ENCODE results near the gene ZZZ3. TPM values are rescaled to one million over a fixed set of nuclear protein-coding genes. Genes with fewer than 3 reads are reported as not detected.
"Not testable (repeated sequence)": the region's sequence is repeated elsewhere in the genome, so short reads cannot be mapped to it uniquely, and the experiment has no call there.

Gene ZZZ3
- polyA plus RNA-seq, 6 donors from 2014 or later = 24.2 to 49.7 (median 36.8) TPM

DNA sequence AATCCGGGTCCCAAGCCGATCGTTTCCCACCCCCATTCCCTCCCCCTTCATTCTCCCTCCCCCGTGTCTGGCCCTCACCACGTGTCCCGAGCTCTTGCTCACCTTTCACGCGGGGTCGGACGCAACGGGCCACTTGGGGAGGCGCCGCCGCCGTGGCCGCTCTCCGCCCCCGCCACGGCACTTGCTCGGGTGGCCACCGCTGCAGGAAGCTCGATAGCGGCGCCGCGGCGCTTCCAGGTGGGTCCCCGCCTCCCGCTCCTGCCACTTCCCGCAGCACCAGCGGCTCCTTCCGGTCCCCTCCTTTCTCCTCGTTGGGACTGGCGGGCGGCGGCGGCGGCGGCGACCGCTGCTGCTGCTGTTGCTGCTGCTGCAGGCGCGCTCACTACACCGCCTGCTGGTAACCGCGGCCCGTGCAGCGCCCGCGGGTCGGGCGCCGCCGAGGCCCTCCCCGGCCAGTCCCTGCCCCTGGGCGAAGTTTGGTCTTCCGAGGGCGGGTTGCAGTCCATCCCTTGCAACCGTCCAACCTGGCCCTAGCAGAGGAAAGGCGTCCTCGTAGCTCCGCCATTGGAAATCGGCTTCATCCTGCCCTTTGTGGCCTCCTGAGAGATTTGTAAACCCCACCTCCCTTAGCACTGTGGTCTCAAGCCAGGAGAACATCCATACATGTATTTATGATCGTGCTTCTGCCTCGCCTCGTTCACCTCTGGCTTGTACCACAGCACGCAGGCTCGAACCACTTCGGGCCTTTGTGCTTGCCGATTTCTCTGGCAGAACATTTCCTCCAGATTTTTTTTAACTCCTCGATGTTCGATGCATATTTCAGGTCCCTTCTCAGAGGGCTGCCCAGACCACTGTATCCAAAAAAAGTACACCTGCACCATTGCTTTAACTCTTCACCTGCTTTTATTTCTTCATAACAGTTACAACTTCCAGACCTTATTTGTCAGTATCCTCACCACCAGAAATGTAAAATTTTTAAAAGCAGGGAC, 996 bp upstream of the ZZZ3 start:
- ATAC-seq (ENCODE audit: low read depth in 2 of 2) (peak; percentile 65 to 69), DNase-seq (peak; percentile 91)
- peak overlapping the region; percentile 97 to 99 (median 98) for H3K27ac Mint-ChIP-seq
- H3K9me3 Mint-ChIP-seq = peaks cover 0 to 3% (median 0%) of the 10 kb centered on the region in 7 donors
- H3K27me3 Mint-ChIP-seq = no peaks in the 10 kb centered on the region
- peaks cover 0 to 8% of the 10 kb centered on the region in 2 donors for H3K36me3 Mint-ChIP-seq
- H3K4me3 Mint-ChIP-seq = peak overlapping the region; percentile 88 to 98 (median 94)
- H3K4me1 Mint-ChIP-seq = peaks cover 25 to 55% (median 35%) of the 10 kb centered on the region in 3 donors

DNA sequence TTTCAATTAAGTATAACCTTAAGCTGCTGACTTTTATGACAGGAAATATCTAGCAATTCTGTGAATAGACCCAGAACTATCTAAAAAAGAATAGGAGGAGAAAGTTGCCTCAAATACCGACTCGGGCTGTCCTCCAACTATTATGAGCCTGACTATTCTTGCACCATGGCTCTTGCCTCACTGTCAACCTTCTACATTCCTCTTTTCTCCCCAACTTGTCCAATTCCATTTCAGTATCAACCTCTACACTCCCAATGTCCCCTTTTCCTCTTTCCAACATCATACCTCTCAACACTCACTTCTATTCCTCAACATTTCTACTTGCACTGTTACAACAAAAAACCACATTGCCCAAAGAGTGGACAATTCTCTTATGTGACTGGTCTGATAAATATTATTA, 2.3 kb downstream of the ZZZ3 start:
- Mint-ChIP-seq H3K27me3 (no peaks in the 10 kb centered on the region), H3K4me3 (peak overlapping the region in 4 of 8 donors; percentile 1 to 93 (median 36)), H3K27ac (peak overlapping the region in 2 of 6 donors; percentile 34 to 91), H3K4me1 (peaks cover 31 to 60% (median 43%) of the 10 kb centered on the region in 3 donors), H3K36me3 (peaks cover 0 to 8% of the 10 kb centered on the region in 2 donors), H3K9me3 (peaks cover 0 to 3% (median 0%) of the 10 kb centered on the region in 7 donors)
- ATAC-seq (ENCODE audit: low read depth in 2 of 2) (no peak), DNase-seq (no peak)

DNA sequence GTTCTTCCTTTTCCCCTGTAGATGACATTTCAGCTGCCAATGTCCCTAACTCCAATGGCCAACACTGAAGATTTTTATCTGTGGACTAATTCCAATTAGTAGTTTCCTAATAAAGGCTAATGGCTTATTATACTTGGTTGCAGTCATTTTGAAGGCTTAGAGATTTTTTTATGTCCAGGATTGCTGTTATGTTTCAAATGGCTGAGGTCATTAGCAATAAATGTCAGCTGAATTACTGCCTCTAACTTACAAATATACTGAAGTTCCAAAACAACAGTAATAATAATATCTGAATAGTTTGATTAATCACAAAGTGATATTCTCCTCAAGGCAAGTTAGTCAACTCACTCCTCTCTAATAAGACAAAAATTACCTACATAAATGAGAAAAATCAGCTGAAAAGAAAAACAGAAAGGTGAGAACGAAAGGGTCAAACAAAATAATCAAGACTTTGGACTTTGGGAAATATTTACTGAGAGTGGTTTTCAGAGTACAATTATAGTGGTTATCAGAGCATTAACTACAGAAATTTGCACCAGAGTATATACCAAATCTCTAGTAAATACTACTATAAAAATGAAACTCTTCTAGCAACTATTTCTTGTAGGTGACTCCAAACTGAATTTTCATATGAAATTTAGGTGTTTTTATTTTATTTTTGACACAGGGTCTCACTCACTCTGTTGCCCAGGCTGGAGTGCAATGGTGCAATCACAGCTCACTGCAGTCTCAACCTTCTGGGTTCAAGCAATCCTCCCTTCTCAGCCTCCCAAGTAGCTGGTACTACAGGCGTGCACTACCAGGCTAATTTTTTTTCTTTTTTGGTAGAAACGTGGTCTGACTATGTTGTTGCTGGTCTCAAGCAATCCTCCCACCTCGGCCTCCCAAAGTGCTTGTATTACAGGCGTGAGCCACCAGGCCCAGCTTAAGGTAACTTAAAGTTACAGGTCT, 3.5 kb downstream of the ZZZ3 start:
- peaks cover 29 to 51% (median 38%) of the 10 kb centered on the region in 3 donors for H3K4me1 Mint-ChIP-seq
- no peak for ATAC-seq (ENCODE audit: low read depth in 2 of 2)
- H3K4me3 Mint-ChIP-seq = peak overlapping the region in 2 of 8 donors; percentile 26 to 38

DNA sequence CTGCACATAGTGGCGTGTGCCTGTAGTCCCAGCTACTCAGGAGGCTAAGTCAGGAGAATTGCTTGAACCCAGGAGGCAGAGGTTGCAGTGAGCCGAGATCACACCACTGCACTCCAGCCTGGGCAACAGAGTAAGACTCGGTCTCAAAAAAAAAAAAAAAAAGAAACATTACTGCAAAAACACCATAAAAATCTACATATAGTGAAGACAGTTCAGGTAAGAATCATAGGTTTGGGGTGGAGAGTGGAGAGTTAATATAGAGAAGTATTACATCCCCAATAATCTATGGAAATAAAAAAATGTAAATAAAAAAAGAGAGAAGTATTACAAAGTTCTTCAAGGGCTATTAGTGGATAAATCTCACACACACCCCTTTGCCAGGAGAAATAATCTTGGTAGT, 7.7 kb downstream of the ZZZ3 start:
- not testable (repeated sequence) for H3K4me3 Mint-ChIP-seq; H3K27me3 Mint-ChIP-seq; DNase-seq; H3K36me3 Mint-ChIP-seq; H3K9me3 Mint-ChIP-seq; ATAC-seq (ENCODE audit: low read depth in 2 of 2)
- Mint-ChIP-seq H3K27ac (peak overlapping the region in 2 of 6 donors; percentile 16 to 38), H3K4me1 (peaks cover 20 to 41% (median 25%) of the 10 kb centered on the region in 3 donors)

More for the DNA sequence above, 3.5 kb downstream of the ZZZ3 start:
- DNase-seq = no peak
- H3K36me3 Mint-ChIP-seq = peaks cover 0 to 8% of the 10 kb centered on the region in 2 donors
- no peaks in the 10 kb centered on the region for H3K27me3 Mint-ChIP-seq
- peaks cover 0 to 3% (median 0%) of the 10 kb centered on the region in 7 donors for H3K9me3 Mint-ChIP-seq
- peak overlapping the region in 3 of 6 donors; percentile 19 to 51 (median 42) for H3K27ac Mint-ChIP-seq

DNA sequence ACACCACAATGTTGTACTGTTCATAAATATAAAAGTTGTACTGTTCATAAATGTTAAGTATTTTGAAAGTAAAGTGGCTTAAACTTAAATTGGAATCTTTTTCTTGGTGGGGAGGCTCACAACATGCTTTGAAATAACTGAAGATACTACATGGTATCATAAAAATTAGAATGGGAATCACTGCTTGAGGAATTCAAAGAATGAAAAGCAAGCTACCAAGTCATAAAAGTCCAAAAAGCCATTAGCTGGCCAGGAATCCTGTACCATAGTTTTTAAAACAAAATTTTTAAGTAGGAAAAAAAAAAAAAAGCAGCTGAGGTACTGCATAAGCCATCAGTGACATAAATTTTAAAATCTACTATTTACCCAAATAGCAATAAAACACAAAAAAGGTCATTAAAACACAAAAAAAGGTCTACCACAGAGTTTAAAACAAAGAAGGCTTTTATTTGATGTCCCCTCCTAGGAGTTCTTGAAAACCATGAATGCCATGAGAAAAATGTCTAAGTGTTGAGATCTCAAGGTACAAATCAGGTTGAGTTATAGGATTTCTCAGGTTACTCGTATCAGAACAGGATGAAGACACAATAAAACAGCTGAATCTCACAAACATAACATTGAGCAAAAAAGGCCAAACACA, 8.6 kb downstream of the ZZZ3 start:
- Mint-ChIP-seq H3K4me3 (no peak overlapping the region), H3K27me3 (no peaks in the 10 kb centered on the region), H3K9me3 (no peaks in the 10 kb centered on the region), H3K27ac (peak overlapping the region in 1 of 6 donors; percentile 57), H3K4me1 (peaks cover 22 to 43% (median 25%) of the 10 kb centered on the region in 3 donors), H3K36me3 (no peaks in the 10 kb centered on the region)
- ATAC-seq (ENCODE audit: low read depth in 2 of 2) (no peak), DNase-seq (no peak)

DNA sequence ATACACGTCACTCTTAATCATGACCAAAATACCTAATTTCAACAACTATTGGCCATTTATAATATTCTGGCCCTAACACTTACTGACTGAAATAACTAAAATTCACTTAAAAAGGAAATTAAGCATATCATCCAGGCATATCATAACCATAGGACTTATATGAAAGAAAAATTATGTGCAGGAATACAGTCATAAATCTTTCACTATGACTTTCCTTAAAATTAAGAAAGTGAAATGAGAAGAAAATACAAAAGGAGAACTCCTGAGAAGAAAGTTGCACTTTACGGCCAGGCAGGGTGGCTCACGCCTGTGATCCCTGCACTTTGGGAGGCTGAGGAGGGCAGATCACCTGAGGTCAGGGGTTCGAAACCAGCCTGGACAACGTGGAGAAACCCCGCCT, 9.4 kb downstream of the ZZZ3 start:
- no peak overlapping the region for H3K4me3 Mint-ChIP-seq
- H3K36me3 Mint-ChIP-seq = no peaks in the 10 kb centered on the region
- no peak for ATAC-seq (ENCODE audit: low read depth in 2 of 2)
- no peak for DNase-seq
- no peak overlapping the region for H3K27ac Mint-ChIP-seq
- H3K27me3 Mint-ChIP-seq = no peaks in the 10 kb centered on the region
- H3K4me1 Mint-ChIP-seq = peaks cover 16 to 39% (median 19%) of the 10 kb centered on the region in 3 donors
- no peaks in the 10 kb centered on the region for H3K9me3 Mint-ChIP-seq

DNA sequence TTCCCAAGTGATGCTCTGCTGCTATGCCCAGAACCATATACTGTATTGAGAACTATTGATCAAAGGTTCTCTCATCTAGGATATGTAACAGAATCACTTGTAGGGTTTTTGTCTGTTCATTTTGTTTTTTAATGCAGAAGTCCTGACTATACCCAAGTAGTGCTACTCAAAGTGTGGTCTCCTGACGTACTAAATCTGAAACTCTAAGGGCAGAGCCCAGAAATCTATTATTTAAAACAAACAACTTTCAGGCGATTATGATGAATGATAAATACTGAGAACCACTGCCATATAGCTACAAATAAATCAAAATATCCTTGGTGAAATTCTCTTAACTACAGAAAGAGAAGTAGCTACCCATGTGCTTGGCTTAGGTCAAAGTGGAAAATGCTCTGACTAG, 10.1 kb downstream of the ZZZ3 start:
- ATAC-seq (ENCODE audit: low read depth in 2 of 2) = no peak
- H3K4me1 Mint-ChIP-seq = peaks cover 19 to 44% (median 19%) of the 10 kb centered on the region in 3 donors

DNA sequence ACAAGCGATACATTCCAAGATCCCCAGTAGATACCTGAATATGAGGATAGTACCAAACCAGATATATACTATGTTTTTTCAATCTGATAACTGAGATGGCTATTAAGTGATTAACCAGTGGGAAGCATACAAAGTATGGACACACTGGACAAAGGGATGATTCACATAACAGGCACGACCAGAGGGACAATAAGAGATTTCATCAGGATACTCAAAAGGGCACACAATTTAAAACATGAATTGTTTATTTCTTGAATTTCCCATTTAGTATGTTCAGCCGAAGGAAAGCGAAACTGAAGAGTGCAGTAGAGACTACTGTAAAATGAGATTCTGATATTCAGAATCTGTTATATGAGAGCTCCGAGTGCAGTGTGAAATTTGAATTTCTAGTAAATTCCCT, 10.6 kb downstream of the ZZZ3 start:
- Mint-ChIP-seq H3K4me3 (no peak overlapping the region), H3K36me3 (no peaks in the 10 kb centered on the region), H3K27ac (peak overlapping the region in 2 of 6 donors; percentile 31 to 42), H3K9me3 (no peaks in the 10 kb centered on the region), H3K27me3 (no peaks in the 10 kb centered on the region), H3K4me1 (peaks cover 21 to 48% (median 23%) of the 10 kb centered on the region in 3 donors)
- ATAC-seq (ENCODE audit: low read depth in 2 of 2) (no peak), DNase-seq (no peak)

More for the DNA sequence above, 10.1 kb downstream of the ZZZ3 start:
- Mint-ChIP-seq H3K27ac (no peak overlapping the region), H3K4me3 (no peak overlapping the region), H3K27me3 (no peaks in the 10 kb centered on the region), H3K36me3 (no peaks in the 10 kb centered on the region), H3K9me3 (no peaks in the 10 kb centered on the region)
- DNase-seq = no peak

DNA sequence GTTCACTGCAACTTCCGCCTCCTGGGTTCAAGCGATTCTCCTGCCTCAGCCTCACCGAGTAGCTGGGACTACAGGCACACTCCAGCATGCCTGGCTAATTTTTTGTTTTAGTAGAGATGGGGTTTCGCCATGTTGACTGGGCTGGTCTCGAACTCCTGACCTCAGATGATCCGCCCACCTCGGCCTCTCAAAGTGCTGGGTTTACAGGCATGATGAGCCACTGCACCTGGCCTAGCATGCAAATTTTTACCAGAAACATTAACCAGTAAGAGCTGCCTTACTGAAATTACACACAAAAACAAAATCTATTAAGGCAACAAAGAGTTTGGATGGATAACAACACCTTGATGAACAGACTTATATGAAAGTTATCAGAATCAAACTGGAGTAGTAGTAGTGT, 12.1 kb downstream of the ZZZ3 start:
- no peaks in the 10 kb centered on the region for H3K36me3 Mint-ChIP-seq
- peak overlapping the region in 1 of 6 donors; percentile 57 for H3K27ac Mint-ChIP-seq
- no peaks in the 10 kb centered on the region for H3K27me3 Mint-ChIP-seq
- no peak for ATAC-seq (ENCODE audit: low read depth in 2 of 2)
- no peak for DNase-seq
- H3K4me1 Mint-ChIP-seq = peaks cover 25 to 49% (median 28%) of the 10 kb centered on the region in 3 donors
- H3K9me3 Mint-ChIP-seq = no peaks in the 10 kb centered on the region
- no peak overlapping the region for H3K4me3 Mint-ChIP-seq

DNA sequence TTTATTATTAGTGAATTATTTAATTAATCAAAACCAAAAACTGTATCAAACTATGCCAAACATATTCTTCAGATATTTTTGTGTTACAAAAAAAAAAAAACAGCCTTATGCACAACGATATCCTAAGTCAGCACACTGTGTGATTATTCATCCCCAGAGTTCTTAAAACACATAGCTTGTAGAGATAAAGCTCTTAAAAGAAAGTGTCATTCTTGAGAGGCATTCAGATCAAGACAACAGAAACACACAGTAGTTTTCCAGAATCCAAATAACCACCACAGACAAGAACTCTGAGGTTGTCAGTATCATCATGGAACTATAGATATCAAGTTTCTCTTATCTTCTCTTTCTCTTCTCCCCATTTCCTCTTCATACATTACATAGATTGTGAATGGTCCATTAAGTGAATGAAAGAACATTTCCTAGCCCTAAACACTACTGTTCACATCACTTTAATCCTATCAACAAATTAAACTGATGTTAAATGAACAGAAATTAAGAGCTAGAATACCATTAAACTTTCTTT, 13.5 kb downstream of the ZZZ3 start:
- H3K4me1 Mint-ChIP-seq = peaks cover 32 to 56% (median 36%) of the 10 kb centered on the region in 3 donors
- no peaks in the 10 kb centered on the region for H3K9me3 Mint-ChIP-seq
- DNase-seq (no peak), ATAC-seq (ENCODE audit: low read depth in 2 of 2) (no peak)
- H3K27ac Mint-ChIP-seq = no peak overlapping the region
- no peaks in the 10 kb centered on the region for H3K36me3 Mint-ChIP-seq
- no peak overlapping the region for H3K4me3 Mint-ChIP-seq
- H3K27me3 Mint-ChIP-seq = no peaks in the 10 kb centered on the region

DNA sequence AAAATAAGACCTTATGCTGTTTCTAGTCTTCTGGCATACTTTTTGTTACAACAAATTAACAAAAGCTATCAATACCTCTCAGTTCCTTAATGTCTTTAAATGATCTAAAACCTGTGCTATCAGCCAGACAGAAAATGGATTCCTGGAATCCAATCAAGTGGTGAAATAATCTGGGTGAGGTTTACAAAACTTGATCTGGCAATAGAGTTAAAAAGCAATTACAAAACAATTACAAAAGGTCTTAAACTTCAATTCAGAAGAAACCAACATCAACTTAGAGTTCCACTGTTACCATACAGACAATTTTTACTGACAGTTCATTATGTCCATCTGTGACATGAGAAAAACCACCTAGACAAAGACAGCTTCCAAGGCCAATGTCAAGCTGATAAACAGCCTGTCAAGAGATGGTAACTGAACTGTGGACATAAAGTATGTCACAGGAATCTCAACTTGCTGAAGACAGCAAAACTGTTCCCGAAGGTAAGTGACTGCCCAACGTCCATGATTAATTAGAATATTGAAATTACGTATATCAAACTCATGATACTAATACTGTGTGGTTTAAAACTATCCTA, 17.4 kb downstream of the ZZZ3 start:
- Mint-ChIP-seq H3K27me3 (no peaks in the 10 kb centered on the region), H3K27ac (peak overlapping the region in 2 of 6 donors; percentile 23 to 49), H3K4me3 (no peak overlapping the region), H3K36me3 (peaks cover 0 to 8% of the 10 kb centered on the region in 2 donors), H3K4me1 (peaks cover 34 to 65% (median 56%) of the 10 kb centered on the region in 3 donors), H3K9me3 (no peaks in the 10 kb centered on the region)
- ATAC-seq (ENCODE audit: low read depth in 2 of 2) = no peak
- DNase-seq = no peak

DNA sequence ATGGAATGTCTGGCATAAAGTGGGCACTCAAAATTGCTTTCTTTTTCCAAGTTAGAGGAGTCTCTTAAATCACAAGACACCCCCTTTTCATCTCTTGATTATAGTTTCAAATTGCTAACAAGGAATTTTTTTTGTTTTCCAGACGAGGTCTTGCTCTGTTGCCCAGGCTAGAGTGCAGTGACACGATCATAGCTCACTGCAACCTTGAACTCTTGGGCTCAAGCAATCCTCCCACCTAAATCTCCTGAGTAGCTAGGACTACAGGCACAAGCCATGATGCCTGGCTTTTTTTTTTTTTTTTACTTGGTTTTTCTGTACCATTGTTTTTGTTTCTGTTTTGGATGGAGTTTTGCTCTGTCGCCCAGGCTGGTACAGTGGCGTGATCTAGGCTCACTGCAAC, 20.8 kb downstream of the ZZZ3 start:
- Mint-ChIP-seq H3K36me3 (peaks cover 0 to 9% of the 10 kb centered on the region in 2 donors), H3K27ac (peak overlapping the region in 2 of 6 donors; percentile 12 to 50), H3K4me3 (no peak overlapping the region), H3K4me1 (peaks cover 24 to 50% (median 46%) of the 10 kb centered on the region in 3 donors), H3K27me3 (no peaks in the 10 kb centered on the region), H3K9me3 (no peaks in the 10 kb centered on the region)
- no peak for DNase-seq
- no peak for ATAC-seq (ENCODE audit: low read depth in 2 of 2)

All from naive B cell (primary cell).